K562 (cell line): ENCODE measurements around the gene FAM117A. TPM values are rescaled to one million over a fixed set of nuclear protein-coding genes. Genes with fewer than 3 reads are reported as not detected.
A peak's percentile ranks its signal among the peaks of the same experiment; 100 is the strongest.

Experiments
- ATF3 ChIP-seq, 2 experiments: fragments of 450-650 bp in 1 of 2; sonication (generic) in 1 of 2; formaldehyde crosslinking in 1 of 2; IDR thresholded peaks in 1 of 2; conservative IDR thresholded peaks in 1 of 2; 2 replicates each; pipeline versions ENCODE4 v1.6.1 to v1.8.1; 2016 to 2023; ENCODE audit warnings: mild to moderate bottlenecking in 2 of 2, moderate library complexity in 2 of 2, inconsistent platforms in 1 of 2, missing genetic modification reagents in 1 of 2
- BRD4 ChIP-seq: fragments of 200-600 bp; sonication (generic); IDR thresholded peaks from 2 replicates; pipeline ENCODE4 v1.6.1; 2017; ENCODE audit warnings: inconsistent platforms
- CREBBP ChIP-seq: IDR thresholded peaks from one replicate; pipeline ENCODE4 v1.6.1; 2012; ENCODE audit warnings: low read depth, mild to moderate bottlenecking, control low read depth, inconsistent platforms, low read length
- ESRRA ChIP-seq: fragments of 450-650 bp; IDR thresholded peaks from 2 replicates; pipeline ENCODE4 v1.6.1; 2014; ENCODE audit warnings: low read depth, mild to moderate bottlenecking, moderate library complexity, borderline replicate concordance
- FOXO4 ChIP-seq: fragments of 450-650 bp; formaldehyde crosslinking; IDR thresholded peaks from 2 replicates; pipeline ENCODE4 v1.4.0; 2020; ENCODE audit warnings: mild to moderate bottlenecking, moderate library complexity
- HMGN3 ChIP-seq: IDR thresholded peaks from 2 replicates; pipeline ENCODE4 v1.6.1; 2011; ENCODE audit warnings: borderline replicate concordance, low read depth, mild to moderate bottlenecking, mixed read lengths, low read length; ENCODE audit not compliant: insufficient read length; ENCODE audit errors: extremely low read depth
- HNRNPH1 ChIP-seq: fragments of 200-400 bp; formaldehyde crosslinking; optimal IDR thresholded peaks from 2 replicates; pipeline ENCODE3; 2017; ENCODE audit warnings: low read depth, mild to moderate bottlenecking, low read length, moderate library complexity
- MBD1 ChIP-seq: fragments of 250-450 bp; sonication (Bioruptor Pico); IDR thresholded peaks from 2 replicates; pipeline ENCODE4 v1.8.0; 2022; ENCODE audit warnings: inconsistent platforms
- MYC ChIP-seq, 2 experiments: fragments of 250-450 bp in 1 of 2; sonication (Bioruptor Pico) in 1 of 2; IDR thresholded peaks; 2 replicates each; pipeline versions ENCODE4 v1.5.1 to v1.6.1; 2012 to 2021; ENCODE audit warnings: low read depth in 2 of 2, borderline replicate concordance in 1 of 2, improper control_type of control experiment in 1 of 2, low read length in 1 of 2, mild to moderate bottlenecking in 1 of 2, moderate library complexity in 1 of 2
- PHTF2 ChIP-seq: fragments of 250-450 bp; sonication (Bioruptor Pico); IDR thresholded peaks from 2 replicates; pipeline ENCODE4 v1.5.0; 2021; ENCODE audit warnings: mild to moderate bottlenecking
- STAT5A ChIP-seq: IDR thresholded peaks from 2 replicates; pipeline ENCODE4 v1.6.1; 2012; ENCODE audit warnings: low read length, inconsistent platforms, borderline replicate concordance
- TCF3 ChIP-seq: sonication (generic); formaldehyde crosslinking; IDR thresholded peaks from 2 replicates; pipeline ENCODE4 v1.4.0; 2020; ENCODE audit warnings: mild to moderate bottlenecking, missing genetic modification reagents
- ZNF184 ChIP-seq: sonication (generic); formaldehyde crosslinking; IDR thresholded peaks from 2 replicates; pipeline ENCODE4 v1.5.0; 2020; ENCODE audit warnings: missing genetic modification reagents
- ZNF3 ChIP-seq: fragments of 250-450 bp; sonication (Bioruptor Pico); IDR thresholded peaks from 2 replicates; pipeline ENCODE4 v1.5.0; 2021; ENCODE audit warnings: mild to moderate bottlenecking, moderate library complexity
- polyA plus RNA-seq, 8 experiments: library from polyadenylated mRNA; depleted of rRNA in 4 of 8; stranded (reverse) in 5 of 8; unstranded in 3 of 8; fragments of >200 nt; fragmentation: Nextera tagmentation in 2 of 8; fragmentation: Illumina TruSeq in 1 of 8; extraction: Ambion mirVana in 2 of 8; extraction: Trizol in 1 of 8; gene quantifications; 2 replicates each; pipeline versions ENCODE4 v1.2.1 to v1.2.3, GENCODE V29; 2011 to 2014; ENCODE audit warnings: inconsistent platforms in 1 of 8, missing spikeins in 1 of 8
- total RNA-seq, 7 experiments: library from RNA; depleted of rRNA in 6 of 7; stranded (reverse); fragments of >200 nt in 6 of 7; fragmentation: Illumina TruSeq in 2 of 7; extraction: Trizol in 2 of 7; gene quantifications; 2 replicates each; pipeline versions ENCODE4 v1.2.1 to v1.2.3, GENCODE V29; 2011 to 2021; ENCODE audit warnings: low replicate concordance in 1 of 7

Gene FAM117A
- total and polyA plus RNA-seq, 9 of the 15 experiments (the other 6 are each of a cell fraction or from before 2014, with no cell fraction given): 3.1 to 79.7 (median 36.6) TPM

GRCh38 chr17:49707608-49708514, 56.1 kb downstream of the FAM117A start, which contains the start of gene SLC35B1 (continued):
- peak; percentile 58; the same call in 1 of the 2 replicates for TF ChIP-seq MYC (IDR thresholded peaks at IDR 0.05; ENCODE audit: low read depth, low read length)
- TF ChIP-seq MYC (CRISPR knock-in tag; IDR thresholded peaks at IDR 0.05; ENCODE audit: borderline replicate concordance, low read depth): no peak
- no peak for TF ChIP-seq CREBBP
- no peak for TF ChIP-seq ZNF184 (CRISPR knock-in tag)
- no peak for TF ChIP-seq STAT5A
- TF ChIP-seq HNRNPH1: no peak
- TF ChIP-seq BRD4: peak; percentile 70; the same call in 1 of the 2 replicates
- TF ChIP-seq PHTF2 (CRISPR knock-in tag): 0 out of 2 replicates have a peak, but pooled peaks have one; percentile 14
- no peak; the same call in 1 of the 2 replicates for TF ChIP-seq TCF3 (CRISPR knock-in tag)
- TF ChIP-seq MBD1 (CRISPR knock-in tag): no peak
- TF ChIP-seq ZNF3: no peak
- no peak for TF ChIP-seq FOXO4
- TF ChIP-seq ATF3 (IDR thresholded peaks at IDR 0.05): no peak; the same call in 1 of the 2 replicates
- peak; percentile 16; the same call in 1 of the 2 replicates for TF ChIP-seq ATF3 (CRISPR knock-in tag; conservative IDR thresholded peaks at IDR 0.05)
- TF ChIP-seq ESRRA: peak; percentile 79
- no peak for TF ChIP-seq HMGN3
